H54 (cell line): ENCODE measurements around the gene LACTBL1.

Experiments
- DNase-seq: peaks from one replicate; pipeline ENCODE4 v3.0.0; 2011; ENCODE audit warnings: low spot score, mixed read lengths; ENCODE audit not compliant: insufficient read length
- FAIRE-seq: peaks from 3 replicates; lab custom pipeline; 2011; peaks lifted over from hg19 to GRCh38; lab: Jason Lieb, UNC
- POLR2A ChIP-seq: IDR thresholded peaks from 2 replicates; pipeline ENCODE4 v1.6.1; 2011; ENCODE audit warnings: low read depth, mild to moderate bottlenecking, low read length

The LACTBL1 gene

DNA sequence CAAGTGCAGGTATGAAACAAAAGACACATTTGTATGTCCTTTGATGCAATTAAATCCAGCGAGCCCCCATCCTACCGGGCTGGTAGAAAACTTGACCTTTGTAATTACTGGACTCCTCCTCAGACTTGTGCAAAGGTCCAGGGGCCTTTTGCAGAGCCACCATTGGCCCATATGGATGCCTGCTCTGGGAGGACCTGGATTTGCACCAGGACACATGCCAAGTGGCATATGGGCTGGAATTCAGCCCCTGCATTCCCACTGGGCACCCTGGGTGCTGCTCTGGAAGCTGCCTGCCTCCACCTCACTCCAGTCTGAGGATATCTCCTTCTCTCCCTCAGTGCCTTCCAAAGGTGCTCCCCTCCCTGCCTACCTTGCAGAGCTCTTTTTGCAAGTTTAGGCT, 36.0 kb downstream of the LACTBL1 start:
- DNase-seq (no peak), FAIRE-seq (no peak)
- no peak for TF ChIP-seq POLR2A

GRCh38 chr1:22935433-22935832, 37.2 kb downstream of the LACTBL1 start:
- DNase-seq (no peak), FAIRE-seq (no peak)
- no peak for TF ChIP-seq POLR2A

DNA sequence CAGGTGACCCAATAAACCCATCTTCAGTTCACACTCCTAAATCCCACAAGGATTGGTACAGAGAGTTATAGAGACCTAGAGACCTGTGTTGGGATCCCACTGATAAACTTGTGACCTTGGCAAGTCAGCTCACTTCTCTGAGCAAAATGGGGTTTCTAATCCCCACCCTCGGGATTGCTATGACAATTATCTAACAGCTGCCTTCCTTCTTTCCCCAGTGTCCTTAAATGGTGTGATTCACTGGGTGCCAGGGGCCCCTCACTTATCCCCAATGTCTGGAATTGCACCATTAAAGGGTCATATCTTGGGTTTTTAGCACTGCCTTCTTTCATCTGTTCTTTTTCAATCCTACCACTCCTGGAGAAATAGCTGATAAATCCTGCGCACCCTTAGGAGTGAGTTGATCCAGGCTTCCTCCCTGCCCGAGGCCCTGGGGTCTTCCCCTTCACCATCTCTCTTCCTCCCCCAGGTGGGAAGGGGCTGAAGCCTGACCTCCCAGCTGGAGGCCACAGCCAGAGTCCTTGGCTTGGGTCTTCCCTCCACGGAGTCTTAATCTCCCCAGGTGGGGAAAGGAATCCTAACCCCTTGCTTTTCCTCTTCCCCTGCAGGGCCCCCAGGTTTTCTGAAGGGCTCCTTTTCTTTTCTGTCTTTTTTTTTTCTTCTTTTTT, 39.7 kb downstream of the LACTBL1 start:
- no peak for DNase-seq

GRCh38 chr1:22930240-22930912, 42.3 kb downstream of the LACTBL1 start:
- no peak for TF ChIP-seq POLR2A
- FAIRE-seq (no peak), DNase-seq (peak; percentile 54)

More for the DNA sequence above, 39.7 kb downstream of the LACTBL1 start:
- FAIRE-seq = no peak
- no peak for TF ChIP-seq POLR2A

- FAIRE-seq (no peak), DNase-seq (no peak)
- TF ChIP-seq POLR2A = no peak
Measured at GRCh38 chr1:22925111-22925510, 47.6 kb downstream of the LACTBL1 start.

DNA sequence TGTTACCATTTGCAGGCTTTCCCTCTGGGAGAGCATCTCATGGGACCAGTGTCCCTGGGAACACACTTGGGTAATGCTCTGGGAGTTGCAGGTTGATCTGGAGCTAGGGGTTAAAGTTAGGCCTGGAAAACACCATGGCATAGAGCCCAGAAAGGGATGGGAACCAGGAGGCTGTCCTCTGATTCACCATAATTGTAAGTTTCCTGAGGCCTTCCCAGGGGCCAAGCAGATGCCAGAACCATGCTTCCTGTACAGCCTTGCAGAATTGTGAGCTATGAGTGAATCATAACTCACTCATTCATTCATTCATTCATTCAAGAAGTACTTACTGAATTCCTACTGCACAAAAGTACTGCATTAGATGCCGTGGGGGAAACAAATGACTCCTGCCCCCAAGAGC, 50.0 kb downstream of the LACTBL1 start:
- FAIRE-seq = no peak
- no peak for TF ChIP-seq POLR2A

GRCh38 chr1:22921452-22922126, 51.1 kb downstream of the LACTBL1 start:
- FAIRE-seq = no peak
- TF ChIP-seq POLR2A = no peak
- DNase-seq = no peak

More for the DNA sequence above, 50.0 kb downstream of the LACTBL1 start:
- no peak for DNase-seq

DNA sequence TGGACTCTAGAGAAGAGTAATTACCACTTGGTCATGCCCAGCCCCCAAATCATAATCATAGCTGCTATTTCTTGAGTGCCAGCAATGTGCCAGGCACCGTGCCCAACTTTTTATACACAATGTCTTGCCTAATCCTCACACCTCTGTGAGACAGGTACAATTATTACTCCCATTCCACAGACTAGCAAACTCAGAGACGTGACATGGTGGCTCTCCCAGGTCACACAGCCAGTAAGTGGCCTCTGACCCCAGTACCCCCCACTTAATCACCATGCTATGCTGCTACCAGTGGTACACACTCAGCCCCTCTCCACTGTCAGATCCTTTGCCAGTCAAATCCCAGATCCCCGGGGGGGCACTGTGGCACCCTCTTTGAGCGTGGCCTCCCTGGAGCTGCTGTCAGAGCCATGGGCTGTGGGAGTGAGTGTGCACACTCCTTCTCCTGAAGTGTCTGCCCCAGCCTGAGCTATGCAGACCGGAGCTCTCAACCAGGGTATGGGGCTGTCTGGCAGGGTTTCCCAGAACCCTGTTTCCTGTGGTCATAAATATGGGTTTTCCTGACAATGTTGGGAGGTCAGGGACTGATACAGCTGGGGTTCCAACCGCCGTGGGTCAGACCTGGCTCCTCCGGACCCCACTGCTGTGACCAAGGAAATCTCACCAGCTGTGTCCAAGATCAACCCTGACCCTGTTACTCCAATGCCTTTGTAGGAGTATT, 51.8 kb downstream of the LACTBL1 start:
- TF ChIP-seq POLR2A = no peak
- DNase-seq (no peak), FAIRE-seq (no peak)

- DNase-seq = no peak
- TF ChIP-seq POLR2A = no peak
- no peak for FAIRE-seq
Measured at GRCh38 chr1:22920026-22920733, 52.5 kb downstream of the LACTBL1 start.

DNA sequence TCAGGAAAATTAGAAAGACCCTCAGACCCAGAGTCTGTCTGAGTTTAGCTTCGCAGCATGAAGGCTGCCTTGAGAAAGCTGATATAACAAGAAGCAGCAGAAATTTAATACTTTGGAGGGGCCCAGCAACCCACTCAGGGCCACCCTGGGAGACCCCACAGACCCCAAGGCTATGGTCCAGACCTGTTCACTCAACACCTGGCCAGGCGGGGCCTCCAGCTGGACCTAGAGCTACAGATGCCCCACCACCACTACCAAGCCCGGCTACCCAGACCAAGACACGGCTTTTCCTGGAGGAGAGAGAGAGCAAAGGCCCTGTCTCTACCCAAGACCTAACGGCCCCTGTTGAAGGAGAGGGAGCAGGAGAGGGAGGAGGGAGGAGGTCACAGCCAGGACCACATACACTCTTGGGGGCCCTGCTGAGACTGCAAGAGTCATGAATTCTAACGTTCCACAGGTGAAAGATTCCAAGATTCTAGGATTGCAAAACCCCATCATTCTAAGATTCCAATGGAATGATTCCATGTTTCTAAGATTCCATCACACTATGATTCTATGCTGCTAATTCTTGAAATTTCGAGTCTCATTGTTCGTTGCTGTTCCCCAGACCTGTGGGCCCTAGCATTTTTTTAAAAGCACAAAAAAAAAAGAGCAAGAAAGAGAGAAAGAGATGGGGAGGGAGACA, 53.2 kb downstream of the LACTBL1 start:
- no peak for DNase-seq
- FAIRE-seq = no peak
- TF ChIP-seq POLR2A = no peak

GRCh38 chr1:22918644-22919043, 54.0 kb downstream of the LACTBL1 start:
- DNase-seq (no peak), FAIRE-seq (no peak)
- TF ChIP-seq POLR2A = no peak

- DNase-seq (no peak), FAIRE-seq (no peak)
- no peak for TF ChIP-seq POLR2A
Measured at GRCh38 chr1:22917989-22918388, 54.7 kb downstream of the LACTBL1 start.

GRCh38 chr1:22916471-22916820, 56.2 kb downstream of the LACTBL1 start:
- DNase-seq (no peak), FAIRE-seq (no peak)
- no peak for TF ChIP-seq POLR2A
